GM21737 (cell line): ENCODE results near the gene EIF2B1.
"Not testable (repeated sequence)": the region's sequence is repeated elsewhere in the genome, so short reads cannot be mapped to it uniquely, and the experiment has no call there.

Experiments
- ATAC-seq: cut with Tn5 transposase; IDR thresholded peaks from one replicate; pipeline ENCODE4 v1.9.1; 2021; ENCODE audit warnings: mild to moderate bottlenecking, moderate library complexity; ENCODE audit not compliant: unreplicated experiment

Gene EIF2B1

GRCh38 chr12:123621101-123621500 is 12.4 kb downstream of the EIF2B1 start:
- ATAC-seq = no peak

- ATAC-seq = no peak
Observed at GRCh38 chr12:123617580-123617979, 15.9 kb downstream of the EIF2B1 start.

GRCh38 chr12:123617144-123617543 is 16.3 kb downstream of the EIF2B1 start:
- no peak for ATAC-seq

- no peak for ATAC-seq
Observed at GRCh38 chr12:123614531-123614930, 19.0 kb downstream of the EIF2B1 start.

GRCh38 chr12:123614110-123614509 is 19.4 kb downstream of the EIF2B1 start:
- ATAC-seq = no peak

GRCh38 chr12:123608182-123608581 is 25.3 kb downstream of the EIF2B1 start:
- ATAC-seq = no peak

- no peak for ATAC-seq
Observed at GRCh38 chr12:123607756-123608155, 25.7 kb downstream of the EIF2B1 start.

GRCh38 chr12:123603495-123603894 is 30.0 kb downstream of the EIF2B1 start:
- not testable (repeated sequence) for ATAC-seq

GRCh38 chr12:123602651-123603195 is 30.8 kb downstream of the EIF2B1 start:
- ATAC-seq = no peak

- ATAC-seq = peak; percentile 80
Observed at GRCh38 chr12:123601602-123602489, 31.6 kb downstream of the EIF2B1 start, which contains the start of gene DDX55. DDX55 (plus strand) TSS chr12:123602099; CDS start chr12:123602149, 50 bp downstream.

GRCh38 chr12:123599721-123600120 is 33.8 kb downstream of the EIF2B1 start:
- no peak for ATAC-seq

- no peak for ATAC-seq
Observed at GRCh38 chr12:123599310-123599709, 34.2 kb downstream of the EIF2B1 start.

- ATAC-seq = no peak
Observed at GRCh38 chr12:123598522-123598921, 35.0 kb downstream of the EIF2B1 start.

- no peak for ATAC-seq
Observed at GRCh38 chr12:123597100-123597499, 36.4 kb downstream of the EIF2B1 start.

GRCh38 chr12:123595729-123596128 is 37.8 kb downstream of the EIF2B1 start:
- ATAC-seq = no peak

GRCh38 chr12:123591702-123592481 is 41.6 kb downstream of the EIF2B1 start:
- ATAC-seq = no peak

GRCh38 chr12:123580772-123581171 is 52.7 kb downstream of the EIF2B1 start:
- ATAC-seq = no peak

- not testable (repeated sequence) for ATAC-seq
Observed at GRCh38 chr12:123578829-123579228, 54.7 kb downstream of the EIF2B1 start.

GRCh38 chr12:123578243-123578642 is 55.2 kb downstream of the EIF2B1 start:
- no peak for ATAC-seq

- ATAC-seq = no peak
Observed at GRCh38 chr12:123576611-123577010, 56.9 kb downstream of the EIF2B1 start.

GRCh38 chr12:123573870-123574269 is 59.6 kb downstream of the EIF2B1 start:
- ATAC-seq = no peak
